H1 (cell line): ENCODE measurements around the gene NECTIN1.

ENCODE experiments used
- EP300 ChIP-seq, 2 experiments: IDR thresholded peaks; 1 replicate in 1 of 2; 2 replicates in 1 of 2; pipeline ENCODE4 v1.6.1; 2011 to 2012; ENCODE audit warnings: low read depth in 2 of 2, low read length in 2 of 2, mild to moderate bottlenecking in 2 of 2, borderline replicate concordance in 1 of 2, inconsistent platforms in 1 of 2, moderate library complexity in 1 of 2
- HDAC2 ChIP-seq, 2 experiments: fragments of 300-600 bp in 1 of 2; sonication (generic) in 1 of 2; IDR thresholded peaks; 2 replicates each; pipeline ENCODE4 v1.6.1; 2011 to 2012; ENCODE audit warnings: low read depth in 2 of 2, low read length in 2 of 2, mild to moderate bottlenecking in 2 of 2, moderate library complexity in 2 of 2, borderline replicate concordance in 1 of 2, inconsistent platforms in 1 of 2
- PHF8 ChIP-seq: fragments of 200-600 bp; sonication (generic); conservative IDR thresholded peaks from 2 replicates; pipeline ENCODE4 v1.7.1; 2012; ENCODE audit warnings: low read depth, mild to moderate bottlenecking, inconsistent platforms, low read length, moderate library complexity
- POLR2A ChIP-seq, 2 experiments: IDR thresholded peaks; 1 replicate in 1 of 2; 2 replicates in 1 of 2; pipeline ENCODE4 v1.6.1; 2011; ENCODE audit warnings: low read depth in 2 of 2, low read length in 2 of 2, mild to moderate bottlenecking in 2 of 2; ENCODE audit errors: control extremely low read depth in 1 of 2
- POLR2AphosphoS5 ChIP-seq: IDR thresholded peaks from 2 replicates; pipeline ENCODE4 v1.6.1; 2011; ENCODE audit warnings: low read depth, low read length
- SIN3A ChIP-seq, 2 experiments: IDR thresholded peaks in 1 of 2; conservative IDR thresholded peaks in 1 of 2; 2 replicates each; pipeline ENCODE4 v1.6.1; 2011 to 2012; ENCODE audit warnings: low read length in 2 of 2, improper control_type of control experiment in 1 of 2, low read depth in 1 of 2, mild to moderate bottlenecking in 1 of 2
- TAF1 ChIP-seq: IDR thresholded peaks from 2 replicates; pipeline ENCODE4 v1.6.1; 2011; ENCODE audit warnings: mild to moderate bottlenecking, low read depth, low read length
- YY1 ChIP-seq: IDR thresholded peaks from 2 replicates; pipeline ENCODE4 v1.6.1; 2011; ENCODE audit warnings: low read depth, mild to moderate bottlenecking, low read length
- ZNF274 ChIP-seq: IDR thresholded peaks from 2 replicates; pipeline ENCODE4 v1.7.0; 2012; ENCODE audit warnings: low read length, borderline replicate concordance; ENCODE audit errors: extremely low read depth
- TF ChIP-seq, protein P1 (sequence below), 3 experiments: IDR thresholded peaks; 1 replicate in 2 of 3; 2 replicates in 1 of 3; pipeline versions ENCODE4 v1.5.1 to v1.6.1; 2011; ENCODE audit warnings: low read length in 3 of 3, mild to moderate bottlenecking in 3 of 3, inconsistent platforms in 2 of 3, low read depth in 1 of 3, moderate library complexity in 1 of 3; ENCODE audit not compliant: insufficient read depth in 1 of 3; ENCODE audit errors: control extremely low read depth in 1 of 3

DNA sequence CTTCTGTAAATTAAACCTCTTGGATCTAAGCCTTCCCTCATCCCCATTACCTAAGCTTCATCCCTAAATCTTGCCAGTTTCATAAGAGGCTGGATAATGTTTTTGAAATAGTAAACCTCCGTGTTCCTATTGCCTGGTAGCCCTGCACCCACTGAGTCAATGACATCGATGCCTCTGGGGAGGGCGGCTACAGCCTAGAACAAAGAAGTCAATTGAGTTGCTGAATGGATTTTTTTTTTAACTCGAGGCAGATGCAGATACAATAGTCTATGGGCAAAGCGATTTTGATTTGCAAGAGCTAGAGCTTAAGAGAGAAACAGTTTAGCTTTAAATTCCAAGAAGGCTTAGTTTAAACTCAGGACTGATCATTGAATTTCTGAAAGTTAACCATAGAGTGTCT is 121.3 kb downstream of the NECTIN1 start:
- TF ChIP-seq HDAC2 (IDR thresholded peaks at IDR 0.05; ENCODE audit: borderline replicate concordance in 1 of 2, low read depth in 2 of 2, low read length in 2 of 2) (no peak), POLR2A (IDR thresholded peaks at IDR 0.05; ENCODE audit: control extremely low read depth in 1 of 2, low read depth in 2 of 2, low read length in 2 of 2) (no peak), ZNF274 (no peak), TAF1 (no peak), YY1 (no peak), PHF8 (no peak), POLR2AphosphoS5 (no peak), EP300 (IDR thresholded peaks at IDR 0.05; ENCODE audit: borderline replicate concordance in 1 of 2, low read depth in 2 of 2, low read length in 2 of 2) (no peak), SIN3A (conservative IDR thresholded peaks at IDR 0.05 in 1 of 2, IDR thresholded peaks at IDR 0.05 in 1 of 2; ENCODE audit: low read depth in 1 of 2, low read length in 2 of 2) (no peak)
- TF ChIP-seq, protein P1, sequence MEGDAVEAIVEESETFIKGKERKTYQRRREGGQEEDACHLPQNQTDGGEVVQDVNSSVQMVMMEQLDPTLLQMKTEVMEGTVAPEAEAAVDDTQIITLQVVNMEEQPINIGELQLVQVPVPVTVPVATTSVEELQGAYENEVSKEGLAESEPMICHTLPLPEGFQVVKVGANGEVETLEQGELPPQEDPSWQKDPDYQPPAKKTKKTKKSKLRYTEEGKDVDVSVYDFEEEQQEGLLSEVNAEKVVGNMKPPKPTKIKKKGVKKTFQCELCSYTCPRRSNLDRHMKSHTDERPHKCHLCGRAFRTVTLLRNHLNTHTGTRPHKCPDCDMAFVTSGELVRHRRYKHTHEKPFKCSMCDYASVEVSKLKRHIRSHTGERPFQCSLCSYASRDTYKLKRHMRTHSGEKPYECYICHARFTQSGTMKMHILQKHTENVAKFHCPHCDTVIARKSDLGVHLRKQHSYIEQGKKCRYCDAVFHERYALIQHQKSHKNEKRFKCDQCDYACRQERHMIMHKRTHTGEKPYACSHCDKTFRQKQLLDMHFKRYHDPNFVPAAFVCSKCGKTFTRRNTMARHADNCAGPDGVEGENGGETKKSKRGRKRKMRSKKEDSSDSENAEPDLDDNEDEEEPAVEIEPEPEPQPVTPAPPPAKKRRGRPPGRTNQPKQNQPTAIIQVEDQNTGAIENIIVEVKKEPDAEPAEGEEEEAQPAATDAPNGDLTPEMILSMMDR (IDR thresholded peaks at IDR 0.05; ENCODE audit: control extremely low read depth in 1 of 3, insufficient read depth in 1 of 3, low read depth in 1 of 3, low read length in 3 of 3) = no peak
